Amniotic epithelial cell (primary cell): Measurements from ENCODE around the gene OR52I2.

ENCODE experiments used
- DNase-seq: peaks from one replicate; pipeline ENCODE4 v3.0.0-alpha.2; 2010; ENCODE audit warnings: low read depth

OR52I2 gene

GRCh38 chr11:4607781-4608666, 26.5 kb downstream of the OR52I2 start, which contains the start of gene TRIM68:
Gene TRIM68, minus strand, starts transcription at chr11:4608231. Its CDS starts 2,727 bp downstream, at chr11:4605504.
- peak; percentile 94 for DNase-seq

GRCh38 chr11:4610258-4610935, 28.9 kb downstream of the OR52I2 start:
- peak; percentile 6 for DNase-seq

GRCh38 chr11:4611986-4612385, 30.4 kb downstream of the OR52I2 start:
- DNase-seq: no peak

GRCh38 chr11:4615856-4616444, 34.4 kb downstream of the OR52I2 start:
- DNase-seq: no peak

GRCh38 chr11:4619514-4619913, 38.0 kb downstream of the OR52I2 start:
- DNase-seq: no peak

GRCh38 chr11:4626207-4627099, 44.9 kb downstream of the OR52I2 start:
- peak; percentile 69 for DNase-seq

- no peak for DNase-seq
These were observed 54.6 kb downstream of the OR52I2 start for GRCh38 chr11:4636136-4636535.

- peak; percentile 56 for DNase-seq
These were observed 55.6 kb downstream of the OR52I2 start, which contains the start of gene OR51D1 for GRCh38 chr11:4636962-4637661. Gene OR51D1, plus strand, starts transcription at chr11:4637477. Its CDS starts 2,314 bp downstream, at chr11:4639791.

- DNase-seq: no peak
These were observed 56.1 kb downstream of the OR52I2 start for GRCh38 chr11:4637662-4638047.

- no peak for DNase-seq
These were observed 58.4 kb downstream of the OR52I2 start for GRCh38 chr11:4639931-4640330.

GRCh38 chr11:4641501-4641900, 60.0 kb downstream of the OR52I2 start:
- no peak for DNase-seq

GRCh38 chr11:4642043-4642442, 60.5 kb downstream of the OR52I2 start:
- no peak for DNase-seq
